ENCODE measurements around the gene ANKH.

ANKH gene

DNA sequence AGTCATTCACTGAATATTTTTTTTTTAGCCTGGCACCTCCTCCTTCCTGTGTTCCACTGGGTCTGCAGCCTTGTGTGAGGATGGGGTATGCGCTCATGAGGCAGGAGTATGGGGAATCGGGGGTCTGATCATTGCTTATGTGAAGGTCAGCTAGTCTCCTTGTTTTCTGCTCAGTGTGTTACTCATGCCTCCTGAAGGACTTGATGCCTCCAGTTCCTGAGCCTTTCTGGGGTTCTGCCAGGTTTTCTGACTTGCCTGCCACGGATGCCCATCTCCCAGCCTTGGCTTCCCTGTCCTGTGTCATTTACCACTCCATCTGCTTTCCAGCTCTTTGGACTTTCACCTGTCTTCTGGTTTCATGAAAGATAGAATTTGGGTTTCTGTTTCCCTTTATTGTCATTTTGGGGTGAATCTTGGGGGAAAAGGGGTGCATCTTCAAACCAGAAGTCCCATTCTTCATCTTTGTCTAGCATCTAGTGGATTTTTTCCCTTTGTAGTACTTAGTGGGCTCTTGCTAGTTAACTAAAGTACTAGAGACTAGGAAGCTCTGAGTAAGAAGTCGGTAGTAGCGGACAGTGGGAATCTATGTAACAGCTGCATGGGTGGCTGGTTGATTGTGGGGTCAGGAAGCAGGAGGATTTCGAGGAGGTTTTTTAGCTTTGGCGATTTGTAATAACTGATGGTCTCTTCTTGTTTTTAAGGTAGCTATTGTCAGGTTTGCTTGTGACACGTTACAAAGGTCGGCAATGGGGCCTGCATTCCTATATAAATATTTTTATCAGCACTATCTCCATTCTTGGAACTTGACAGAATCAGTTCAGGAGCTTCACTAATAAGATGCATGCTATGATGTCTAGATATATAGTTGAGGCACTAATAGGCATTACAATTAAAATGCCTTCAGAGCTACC, 198.8 kb downstream of the ANKH start:
- in situ Hi-C loops (cut with MboI; ENCODE audit: low sequenced_read_pairs): no loop called here

DNA sequence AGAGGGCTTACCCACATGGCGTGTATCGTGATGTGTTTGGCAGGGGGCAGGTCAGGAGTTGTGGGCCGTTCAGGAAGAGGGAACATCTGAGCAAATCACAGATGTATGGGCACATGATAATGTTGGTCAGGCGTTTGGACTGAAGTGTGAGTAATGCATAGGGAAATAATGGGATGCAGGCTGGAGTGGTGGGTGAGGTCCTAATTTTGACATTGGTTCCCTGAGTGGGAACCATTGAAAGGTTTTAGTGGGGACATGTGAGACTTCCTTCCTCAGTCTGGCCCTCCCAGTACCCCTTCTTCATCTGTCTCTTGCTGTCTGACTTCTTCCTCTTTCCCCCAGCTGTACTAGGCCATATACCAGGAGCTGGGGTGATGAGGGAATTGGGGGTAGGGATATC, 199.5 kb downstream of the ANKH start:
- in situ Hi-C loops (cut with MboI; ENCODE audit: low sequenced_read_pairs): no loop called here

DNA sequence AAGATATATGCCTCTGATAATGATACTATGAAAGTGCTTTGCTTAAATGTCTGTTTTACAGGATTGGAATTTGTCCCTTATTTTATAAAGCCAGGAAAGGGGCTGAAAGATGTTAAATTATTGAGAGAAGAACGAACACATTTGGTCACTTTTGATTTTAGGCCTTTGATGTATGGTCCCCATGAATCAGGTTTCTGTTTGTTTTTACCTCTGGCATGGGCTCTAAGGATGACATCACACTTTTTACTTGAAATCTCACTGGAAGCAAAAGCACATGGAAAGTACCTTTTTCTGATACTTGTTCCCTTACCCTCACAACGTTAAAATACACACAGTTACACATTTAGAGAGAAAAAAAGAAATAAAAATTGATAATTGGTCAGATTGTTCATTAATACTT, 200.2 kb downstream of the ANKH start:
- in situ Hi-C loops (cut with MboI; ENCODE audit: low sequenced_read_pairs): no loop called here

GRCh38 chr5:14669975-14670374, 201.6 kb downstream of the ANKH start:
- in situ Hi-C loops (cut with MboI; ENCODE audit: low sequenced_read_pairs): no loop called here

- in situ Hi-C loops (cut with MboI; ENCODE audit: low sequenced_read_pairs): no loop called here
These were observed 202.2 kb downstream of the ANKH start for GRCh38 chr5:14669415-14669814.

DNA sequence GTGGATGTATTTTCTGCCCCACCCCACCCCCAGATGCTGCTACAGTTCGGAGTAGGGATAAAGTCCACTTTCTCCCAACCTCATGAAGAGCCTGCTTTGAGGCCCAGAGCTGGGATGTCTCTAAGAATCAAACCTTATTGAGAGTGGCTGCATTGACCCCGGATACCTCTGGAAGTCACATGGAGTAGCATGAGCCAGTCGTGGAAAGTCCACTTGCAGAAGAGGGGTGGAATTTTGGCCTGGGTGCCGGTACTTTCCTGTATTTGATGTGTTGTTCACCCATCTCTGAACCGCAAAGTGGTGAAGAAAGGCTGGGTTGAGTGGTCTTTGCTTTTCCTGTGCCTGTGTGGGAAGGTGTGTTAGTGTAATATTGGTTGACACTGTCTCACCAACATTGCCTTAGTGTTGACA, 203.4 kb downstream of the ANKH start:
- in situ Hi-C loops (cut with MboI; ENCODE audit: low sequenced_read_pairs): no loop called here

- in situ Hi-C loops (cut with MboI; ENCODE audit: low sequenced_read_pairs): no loop called here
These were observed 203.8 kb downstream of the ANKH start for GRCh38 chr5:14667770-14668169.

GRCh38 chr5:14667290-14667689, 204.3 kb downstream of the ANKH start:
- in situ Hi-C loops (cut with MboI; ENCODE audit: low sequenced_read_pairs): no loop called here

GRCh38 chr5:14666357-14666756, 205.2 kb downstream of the ANKH start:
- in situ Hi-C loops (cut with MboI; ENCODE audit: low sequenced_read_pairs): no loop called here

DNA sequence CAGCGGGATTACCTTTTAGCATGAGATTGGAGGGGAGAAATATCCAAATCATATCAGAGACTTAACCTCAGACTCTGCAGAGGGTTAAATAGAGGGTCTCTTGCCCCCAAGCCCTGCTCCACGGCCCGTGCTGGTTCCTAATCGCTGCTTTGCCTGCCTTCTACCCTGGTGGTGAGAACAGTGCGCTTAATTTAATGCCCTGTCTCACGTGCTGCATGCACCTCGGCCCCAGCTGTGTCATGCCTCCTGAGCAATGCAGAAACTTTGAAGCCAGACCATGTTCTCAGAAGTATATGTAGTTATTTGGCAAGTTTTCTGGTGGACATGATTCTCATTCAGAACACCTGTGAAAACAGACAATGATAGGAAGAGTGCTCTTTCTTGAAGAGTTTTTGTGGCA, 205.6 kb downstream of the ANKH start:
- in situ Hi-C loops (cut with MboI; ENCODE audit: low sequenced_read_pairs): no loop called here

DNA sequence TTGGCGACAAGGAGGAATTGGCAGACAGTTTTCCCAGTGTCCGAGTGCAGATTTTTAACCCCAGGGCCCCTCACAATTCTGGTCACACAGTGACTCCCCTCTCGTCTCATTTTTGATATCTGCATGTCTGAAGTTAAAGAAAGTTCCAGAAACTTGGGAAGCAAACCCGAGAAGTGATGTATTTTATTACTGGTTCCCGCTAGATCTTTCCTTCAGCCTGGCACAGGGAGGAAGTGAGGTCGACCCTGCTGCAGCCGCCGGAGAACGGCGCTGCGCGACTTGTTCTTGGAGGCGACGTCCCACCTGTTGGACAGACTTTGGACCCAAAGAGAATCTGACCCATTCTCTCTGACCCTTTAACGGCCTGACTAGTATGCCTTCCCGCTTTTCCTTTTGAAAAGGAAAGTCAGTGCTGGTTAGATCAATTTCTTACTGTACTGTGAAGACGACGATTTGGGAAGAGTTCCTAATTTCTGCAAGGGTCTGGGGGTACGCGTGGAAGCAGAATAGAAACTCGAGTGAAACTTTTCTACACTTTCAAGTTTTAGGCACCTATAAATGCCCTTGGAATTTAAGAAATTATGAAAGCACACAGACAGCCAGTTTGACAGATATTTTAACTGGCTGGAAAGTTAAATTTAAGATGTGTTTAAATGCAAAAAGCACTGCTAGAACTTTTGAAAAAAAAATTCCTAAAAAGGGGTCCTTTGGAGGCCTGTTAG, 206.3 kb downstream of the ANKH start:
- in situ Hi-C loops (cut with MboI; ENCODE audit: low sequenced_read_pairs): no loop called here

GRCh38 chr5:14664270-14665100, 207.1 kb downstream of the ANKH start, which contains the start of gene OTULIN:
Gene OTULIN (plus strand): TSS chr5:14664718. CDS start chr5:14664826, 108 bp downstream.
- in situ Hi-C loops (cut with MboI; ENCODE audit: low sequenced_read_pairs): no loop called here

GRCh38 chr5:14663734-14664269, 207.8 kb downstream of the ANKH start:
- in situ Hi-C loops (cut with MboI; ENCODE audit: low sequenced_read_pairs): no loop called here

DNA sequence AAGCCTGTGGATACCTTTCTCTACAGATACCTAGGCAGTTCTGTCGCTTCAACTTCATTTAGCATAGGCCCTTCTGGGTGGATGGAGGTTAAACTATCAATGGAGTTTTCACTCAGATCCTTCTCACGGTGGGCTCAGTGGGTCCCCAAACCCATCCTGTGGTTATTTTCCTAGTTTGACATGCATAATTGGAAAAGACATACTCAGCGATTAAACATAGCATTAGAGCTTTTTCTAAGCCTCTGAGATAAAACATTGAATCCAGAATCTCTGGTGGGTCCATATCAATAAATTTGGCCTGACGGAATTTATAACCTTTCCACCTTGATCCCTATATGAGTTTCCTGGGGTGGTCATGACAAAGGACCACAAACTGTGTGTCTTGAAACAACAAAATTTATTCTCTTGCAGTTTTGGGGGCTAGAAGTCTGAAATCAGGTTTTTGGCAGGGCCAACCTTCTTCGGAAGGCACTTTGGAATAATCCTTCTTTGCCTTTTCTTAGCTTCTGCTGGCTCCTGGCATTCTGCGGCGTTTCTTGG, 208.8 kb downstream of the ANKH start:
- in situ Hi-C loops (cut with MboI; ENCODE audit: low sequenced_read_pairs): no loop called here

- in situ Hi-C loops (cut with MboI; ENCODE audit: low sequenced_read_pairs): no loop called here
These were observed 210.7 kb downstream of the ANKH start for GRCh38 chr5:14660833-14661232.

DNA sequence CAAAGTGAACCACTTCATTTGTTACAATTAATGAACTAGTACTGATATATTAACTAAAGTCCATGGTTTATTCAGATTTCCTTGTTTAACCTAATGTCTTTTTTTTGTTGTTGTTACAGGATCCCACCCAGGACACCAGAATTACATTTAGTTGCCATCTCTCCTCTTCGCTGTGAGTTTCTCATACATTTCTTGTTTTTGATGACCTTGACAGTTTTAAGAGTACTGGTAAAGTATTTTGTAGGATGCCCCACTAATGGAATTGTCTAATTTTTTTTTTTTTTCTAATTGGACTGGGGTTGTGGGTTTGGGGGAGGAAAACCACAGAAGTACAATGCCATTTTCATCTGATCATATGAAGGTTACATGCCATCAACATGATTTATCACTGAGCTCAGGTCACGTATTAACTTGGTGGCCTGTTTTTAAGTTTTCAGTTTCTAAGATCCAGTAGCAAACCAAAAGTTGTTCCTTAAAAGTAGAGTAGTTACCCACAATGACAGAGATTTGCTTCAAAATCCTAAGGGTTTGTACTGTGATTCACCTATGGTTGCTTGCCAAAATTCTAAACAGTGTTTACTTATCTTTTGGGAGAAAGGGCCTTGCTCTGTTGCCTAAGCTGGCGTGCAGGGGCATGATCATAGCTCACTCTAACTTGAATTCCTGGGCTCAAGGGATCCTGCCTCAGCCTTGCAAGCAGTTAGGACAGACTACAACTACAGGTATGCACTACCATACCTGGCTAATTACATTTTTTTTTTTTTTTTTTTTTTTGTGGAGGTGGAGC, 211.6 kb downstream of the ANKH start:
- in situ Hi-C loops (cut with MboI; ENCODE audit: low sequenced_read_pairs): no loop called here

DNA sequence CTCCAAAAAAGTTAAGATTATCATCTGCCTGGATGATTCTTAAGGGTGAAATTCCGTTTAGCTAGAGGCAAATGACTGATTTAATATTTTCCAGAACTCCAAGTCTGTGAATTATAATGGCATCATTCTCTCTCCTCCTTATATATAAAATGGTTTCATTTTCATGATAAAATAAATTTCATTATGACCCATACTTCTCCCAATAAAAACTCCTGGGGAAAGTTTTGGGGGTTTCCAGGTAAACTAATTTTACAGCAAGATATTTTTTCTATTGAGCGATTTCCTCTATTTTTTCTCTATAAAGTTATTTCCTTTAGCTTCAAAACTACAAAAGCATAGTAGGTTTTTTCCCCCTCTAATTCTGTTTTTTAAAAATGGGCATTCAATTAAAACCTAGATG, 214.7 kb downstream of the ANKH start:
- in situ Hi-C loops (cut with MboI; ENCODE audit: low sequenced_read_pairs): no loop called here

DNA sequence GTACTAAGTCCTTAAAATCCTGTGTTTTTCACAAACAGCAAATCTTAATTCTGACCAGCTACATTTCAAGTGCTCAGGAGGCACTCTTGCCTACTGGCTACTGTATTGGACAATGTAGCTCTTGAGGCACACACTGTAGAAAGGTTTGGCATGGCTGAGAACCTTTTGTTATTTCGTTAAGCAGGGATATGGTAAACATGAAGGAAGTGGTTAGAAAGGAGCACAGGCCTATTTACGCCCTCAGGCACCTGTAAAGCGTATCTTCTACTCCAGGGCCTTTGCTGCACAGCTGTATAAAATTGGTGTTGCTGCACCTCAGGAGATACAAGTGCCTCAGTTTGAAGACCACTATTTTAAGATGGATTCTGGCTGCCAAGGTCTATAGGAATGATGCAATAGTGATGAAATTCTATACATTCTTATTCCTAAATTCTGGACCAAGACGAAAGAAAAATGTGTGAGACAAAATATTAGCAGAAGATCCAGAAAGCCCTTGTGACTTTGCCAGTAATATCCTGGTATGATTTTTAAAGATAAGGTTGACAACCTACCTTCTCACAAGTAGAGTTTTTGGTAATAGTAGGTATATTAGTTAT, 216.3 kb downstream of the ANKH start:
- in situ Hi-C loops (cut with MboI; ENCODE audit: low sequenced_read_pairs): no loop called here
